OCI-LY3 (cell line): ENCODE results near the gene XXYLT1.

Source experiments
- EZH2phosphoT487 ChIP-seq: fragments of 200-600 bp; shearing (Covaris generic); IDR thresholded peaks from 2 replicates; pipeline ENCODE4 v1.6.1; 2018; ENCODE audit warnings: antibody characterized with exemption, mixed run types, low read depth
- TF ChIP-seq, protein P1 (sequence below): fragments of 200-600, 300-600 bp; sonication (generic); IDR thresholded peaks from 2 replicates; pipeline ENCODE4 v1.5.1; 2014; ENCODE audit warnings: antibody characterized with exemption, low read length, low read depth

DNA sequence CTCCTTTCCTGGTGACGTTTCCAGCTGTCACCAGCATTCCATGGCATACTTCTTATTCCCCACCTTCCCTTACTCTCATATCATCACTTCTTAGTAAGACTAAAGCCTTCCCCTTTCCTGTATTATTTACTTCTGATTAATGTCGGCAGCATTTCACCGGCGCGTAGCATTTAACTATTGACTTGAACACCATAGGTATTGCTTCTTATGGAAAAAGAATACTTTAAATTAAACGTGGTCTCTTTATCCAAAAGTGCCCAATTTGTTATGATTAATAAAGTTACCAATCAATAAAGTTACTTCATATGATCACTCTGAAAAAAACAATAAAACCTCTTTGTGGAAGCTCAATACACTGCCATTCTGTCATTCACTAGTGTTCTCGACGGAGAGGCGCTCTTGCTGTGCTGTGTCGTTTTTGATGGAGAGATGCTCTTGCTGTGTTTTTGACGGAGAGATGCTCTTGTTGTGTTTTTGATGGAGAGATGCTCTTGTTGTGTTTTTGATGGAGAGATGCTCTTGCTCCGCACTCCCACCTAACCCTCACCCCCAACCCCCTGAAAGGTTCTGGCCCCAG, 165.0 kb downstream of the XXYLT1 start:
- TF ChIP-seq, protein P1, sequence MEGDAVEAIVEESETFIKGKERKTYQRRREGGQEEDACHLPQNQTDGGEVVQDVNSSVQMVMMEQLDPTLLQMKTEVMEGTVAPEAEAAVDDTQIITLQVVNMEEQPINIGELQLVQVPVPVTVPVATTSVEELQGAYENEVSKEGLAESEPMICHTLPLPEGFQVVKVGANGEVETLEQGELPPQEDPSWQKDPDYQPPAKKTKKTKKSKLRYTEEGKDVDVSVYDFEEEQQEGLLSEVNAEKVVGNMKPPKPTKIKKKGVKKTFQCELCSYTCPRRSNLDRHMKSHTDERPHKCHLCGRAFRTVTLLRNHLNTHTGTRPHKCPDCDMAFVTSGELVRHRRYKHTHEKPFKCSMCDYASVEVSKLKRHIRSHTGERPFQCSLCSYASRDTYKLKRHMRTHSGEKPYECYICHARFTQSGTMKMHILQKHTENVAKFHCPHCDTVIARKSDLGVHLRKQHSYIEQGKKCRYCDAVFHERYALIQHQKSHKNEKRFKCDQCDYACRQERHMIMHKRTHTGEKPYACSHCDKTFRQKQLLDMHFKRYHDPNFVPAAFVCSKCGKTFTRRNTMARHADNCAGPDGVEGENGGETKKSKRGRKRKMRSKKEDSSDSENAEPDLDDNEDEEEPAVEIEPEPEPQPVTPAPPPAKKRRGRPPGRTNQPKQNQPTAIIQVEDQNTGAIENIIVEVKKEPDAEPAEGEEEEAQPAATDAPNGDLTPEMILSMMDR, result no peak
- no peak for TF ChIP-seq EZH2phosphoT487
